Superior temporal gyrus (tissue), 1 donor: ENCODE measurements around the gene SNTG2.
"Not testable (repeated sequence)": the region's sequence is repeated elsewhere in the genome, so short reads cannot be mapped to it uniquely, and the experiment has no call there.

Experiments used
- DNase-seq: peaks from one replicate; pipeline ENCODE4 v3.0.0-alpha.2; 2016; ENCODE audit errors: extremely low spot score

The SNTG2 gene

DNA sequence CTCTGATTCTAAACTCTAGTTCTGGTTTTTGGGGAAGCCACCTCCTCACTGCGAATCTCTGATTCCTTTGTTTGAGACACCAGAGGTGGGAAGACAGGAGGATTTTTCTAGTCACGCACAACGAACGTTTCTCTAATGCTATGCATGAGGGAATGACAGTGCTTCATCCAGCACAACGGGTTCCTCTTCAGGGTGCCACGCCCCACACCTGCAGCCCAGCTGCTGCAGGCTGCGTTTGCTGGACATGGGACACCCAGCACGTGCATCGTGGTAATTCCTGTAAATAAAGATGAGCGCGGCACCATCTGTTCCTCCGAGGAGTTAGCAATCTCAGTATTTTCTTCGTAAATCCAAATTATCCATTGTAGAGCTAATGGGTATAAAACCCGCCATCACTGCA, 425.1 kb downstream of the SNTG2 start:
- no peak for DNase-seq

GRCh38 chr2:1377473-1377872, 426.8 kb downstream of the SNTG2 start:
- DNase-seq = no peak

DNA sequence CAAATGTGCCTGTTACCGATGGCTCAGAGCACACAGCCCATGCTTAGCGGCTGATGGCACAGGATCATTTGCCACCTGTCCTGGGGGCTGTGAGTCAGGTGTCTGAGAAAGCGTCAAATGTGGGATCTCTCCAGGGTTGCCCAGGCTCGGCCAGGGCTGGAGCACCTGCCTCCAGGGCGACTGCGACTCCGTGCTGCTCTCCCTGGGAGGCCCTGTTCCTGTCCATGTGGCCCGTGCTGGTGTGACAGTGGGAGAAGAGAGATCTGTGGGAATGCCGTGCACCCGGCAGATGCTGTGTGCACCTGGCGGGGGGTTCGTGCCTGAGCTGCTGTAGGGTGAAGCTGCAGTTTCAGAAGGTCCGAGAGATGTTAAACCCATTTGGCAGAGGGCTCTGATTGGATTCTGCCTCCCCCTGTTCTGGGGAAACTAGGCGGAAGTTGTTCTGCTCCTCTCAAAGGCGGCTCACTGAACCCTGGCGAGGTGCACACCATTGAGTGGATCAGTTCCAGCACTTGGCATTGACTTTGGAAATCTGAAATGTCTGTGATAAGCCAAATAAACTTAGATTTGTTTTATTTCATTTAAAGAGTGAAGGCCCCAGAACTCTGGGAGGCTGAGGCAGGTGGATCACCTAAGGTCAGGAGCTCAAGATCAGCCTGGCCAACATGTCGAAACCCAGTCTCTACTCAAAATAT, 428.0 kb downstream of the SNTG2 start:
- no peak for DNase-seq

DNA sequence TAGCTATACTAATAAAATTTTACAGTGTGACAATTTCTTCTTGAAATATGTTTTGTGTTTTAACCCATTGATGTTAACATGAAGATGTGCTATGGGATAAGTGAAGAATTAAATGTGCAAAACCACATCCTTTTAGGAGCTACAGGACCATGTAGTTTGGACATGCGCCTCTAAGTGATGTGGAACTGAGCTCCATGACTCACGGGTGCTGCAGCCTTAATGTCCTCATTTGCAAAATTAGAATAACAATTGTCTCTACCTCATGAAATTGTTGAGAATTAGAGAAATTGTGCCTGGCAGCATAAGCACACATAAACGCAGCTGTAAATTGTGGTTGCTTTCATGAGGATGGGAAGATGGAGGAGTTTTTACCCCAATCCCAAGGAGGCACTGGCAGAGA, 431.0 kb downstream of the SNTG2 start:
- no peak for DNase-seq

GRCh38 chr2:1387954-1388725, 437.5 kb downstream of the SNTG2 start:
- not testable (repeated sequence) for DNase-seq

DNA sequence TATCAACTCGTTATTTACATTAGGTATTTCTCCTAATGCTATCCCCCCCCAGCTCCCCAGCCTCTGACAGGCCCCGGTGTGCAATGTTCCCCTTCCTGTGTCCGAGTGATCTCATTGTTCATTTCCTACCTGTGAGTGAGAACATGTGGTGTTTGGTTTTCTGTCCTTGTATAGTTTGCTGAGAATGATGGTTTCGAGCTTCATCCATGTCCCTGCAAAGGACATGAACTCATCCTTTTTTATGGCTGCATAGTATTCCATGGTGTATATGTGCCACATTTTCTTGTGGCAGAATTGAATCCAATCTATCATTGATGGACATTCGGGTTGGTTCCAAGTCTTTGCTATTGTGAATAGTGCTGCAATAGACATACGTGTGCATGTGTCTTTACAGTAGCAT, 439.5 kb downstream of the SNTG2 start:
- DNase-seq = not testable (repeated sequence)

DNA sequence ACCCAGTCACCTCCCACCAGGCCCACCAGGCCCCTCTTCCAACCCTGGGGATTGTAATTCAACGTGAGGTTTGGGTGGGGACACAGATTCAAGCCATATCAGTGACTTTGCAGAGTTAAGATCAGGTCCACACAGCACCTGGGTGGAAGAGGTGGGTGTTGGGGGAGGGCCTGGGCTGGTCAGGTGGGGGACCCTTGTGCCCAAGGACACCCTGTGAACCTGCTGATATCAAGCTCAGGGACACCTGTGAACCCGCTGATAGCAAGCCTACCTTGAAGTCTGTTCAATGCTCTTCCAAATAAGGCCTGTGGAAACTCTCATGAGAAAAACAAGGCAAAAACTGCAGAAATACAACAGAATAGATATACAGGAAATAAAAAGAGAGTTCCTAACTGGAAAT, 442.7 kb downstream of the SNTG2 start:
- DNase-seq = no peak

GRCh38 chr2:1394709-1395408, 444.2 kb downstream of the SNTG2 start:
- no peak for DNase-seq

DNA sequence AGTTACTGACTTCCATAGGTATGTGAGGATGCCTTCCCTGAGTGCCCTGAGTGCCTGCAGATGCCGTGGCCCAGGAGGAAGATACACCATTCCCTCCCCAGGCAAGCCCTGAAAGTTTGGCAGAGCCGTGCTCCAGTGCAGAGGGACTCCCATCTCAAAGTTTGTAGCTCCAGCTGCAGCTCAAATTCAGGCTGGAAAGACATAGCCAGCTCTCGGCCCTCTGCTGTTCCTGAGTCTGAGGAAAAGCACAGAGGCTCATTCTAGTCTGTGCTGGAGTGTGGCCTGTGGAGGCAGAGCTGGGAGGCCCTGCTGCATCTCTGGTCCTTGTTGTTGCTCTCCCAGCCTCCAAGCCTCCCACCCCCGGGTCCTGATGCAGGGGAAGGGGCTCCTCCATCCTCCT, 446.7 kb downstream of the SNTG2 start:
- no peak for DNase-seq

DNA sequence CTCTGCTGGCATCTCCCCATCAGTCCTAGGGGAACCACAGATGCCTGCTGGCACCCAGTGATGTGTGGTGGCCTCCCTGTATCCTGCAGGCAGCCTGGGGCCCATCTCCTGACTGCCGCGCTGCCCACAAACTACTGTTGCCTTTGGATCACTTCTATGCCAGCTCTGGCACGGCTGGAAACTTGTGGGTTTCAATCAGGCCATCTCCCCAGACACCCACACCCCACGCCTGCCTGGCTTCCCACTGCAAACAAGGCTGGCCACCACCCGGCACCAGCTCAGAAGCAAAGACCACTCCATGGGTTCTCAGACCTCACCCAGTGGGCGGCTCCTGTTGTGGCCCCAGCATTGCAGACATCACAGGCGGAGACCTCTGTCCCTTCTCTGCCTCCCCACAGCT, 447.5 kb downstream of the SNTG2 start:
- DNase-seq = no peak

DNA sequence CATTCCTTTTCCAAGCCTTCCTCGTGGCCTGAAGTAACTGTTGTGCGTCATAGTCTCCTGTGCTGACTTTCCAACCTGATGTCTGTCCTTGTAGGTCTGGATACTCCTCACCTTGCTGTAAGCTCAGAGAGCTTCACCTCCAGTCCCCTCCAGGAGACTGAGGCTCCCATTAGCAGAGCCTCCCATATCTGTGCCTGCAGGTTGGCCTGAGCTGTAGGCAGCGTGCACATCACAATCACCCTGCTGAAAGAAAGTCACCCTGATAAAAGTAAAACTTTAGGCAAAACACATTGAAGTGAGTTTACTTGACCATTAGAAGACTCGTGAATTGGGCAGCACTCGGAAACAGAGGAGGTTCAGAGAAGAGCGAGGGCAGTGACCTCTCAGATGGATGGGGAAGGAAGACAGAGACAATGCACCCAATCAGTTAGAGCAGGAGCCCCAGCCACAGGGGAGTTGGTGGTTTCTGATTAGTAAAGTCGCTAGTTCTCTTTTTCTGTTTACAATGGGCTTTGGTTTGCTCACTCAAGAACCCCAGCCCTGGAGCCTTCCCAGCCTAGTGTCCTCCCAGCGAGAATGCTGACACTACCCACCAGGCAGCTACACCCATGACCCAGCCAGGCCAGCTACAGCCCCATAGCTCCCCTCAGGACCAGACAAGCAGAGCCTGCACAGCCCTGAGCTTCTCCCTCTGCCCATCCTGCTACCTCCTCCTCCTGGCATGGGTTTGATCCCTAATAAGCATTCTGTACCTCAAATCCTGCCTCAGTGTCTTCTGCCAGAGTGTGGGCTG, 450.5 kb downstream of the SNTG2 start:
- DNase-seq = no peak

GRCh38 chr2:1402064-1402463, 451.4 kb downstream of the SNTG2 start:
- DNase-seq = no peak

GRCh38 chr2:1403565-1403964, 452.9 kb downstream of the SNTG2 start:
- DNase-seq = no peak

GRCh38 chr2:1405124-1405523, 454.5 kb downstream of the SNTG2 start:
- no peak for DNase-seq

- no peak for DNase-seq
Observed at GRCh38 chr2:1405967-1406366, 455.3 kb downstream of the SNTG2 start.

DNA sequence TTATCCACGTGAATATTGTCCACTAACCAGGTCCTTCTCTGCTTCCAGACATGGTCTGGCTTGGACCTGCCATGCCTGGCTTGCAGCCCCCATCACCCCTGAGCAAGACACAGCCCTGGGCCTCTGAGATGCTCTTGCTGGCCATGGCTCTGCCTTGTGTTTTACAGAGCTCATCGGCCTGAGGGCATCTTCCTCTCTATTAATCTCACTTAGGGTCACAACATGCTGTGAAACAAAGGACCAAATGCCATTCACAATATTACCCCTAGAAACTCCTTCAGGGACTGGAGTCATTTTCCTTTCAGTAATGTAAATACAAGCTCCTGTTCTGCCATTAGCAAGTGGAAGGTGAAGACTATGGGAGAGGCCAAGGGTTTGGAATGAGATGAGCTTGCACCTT, 455.8 kb downstream of the SNTG2 start:
- DNase-seq = no peak

DNA sequence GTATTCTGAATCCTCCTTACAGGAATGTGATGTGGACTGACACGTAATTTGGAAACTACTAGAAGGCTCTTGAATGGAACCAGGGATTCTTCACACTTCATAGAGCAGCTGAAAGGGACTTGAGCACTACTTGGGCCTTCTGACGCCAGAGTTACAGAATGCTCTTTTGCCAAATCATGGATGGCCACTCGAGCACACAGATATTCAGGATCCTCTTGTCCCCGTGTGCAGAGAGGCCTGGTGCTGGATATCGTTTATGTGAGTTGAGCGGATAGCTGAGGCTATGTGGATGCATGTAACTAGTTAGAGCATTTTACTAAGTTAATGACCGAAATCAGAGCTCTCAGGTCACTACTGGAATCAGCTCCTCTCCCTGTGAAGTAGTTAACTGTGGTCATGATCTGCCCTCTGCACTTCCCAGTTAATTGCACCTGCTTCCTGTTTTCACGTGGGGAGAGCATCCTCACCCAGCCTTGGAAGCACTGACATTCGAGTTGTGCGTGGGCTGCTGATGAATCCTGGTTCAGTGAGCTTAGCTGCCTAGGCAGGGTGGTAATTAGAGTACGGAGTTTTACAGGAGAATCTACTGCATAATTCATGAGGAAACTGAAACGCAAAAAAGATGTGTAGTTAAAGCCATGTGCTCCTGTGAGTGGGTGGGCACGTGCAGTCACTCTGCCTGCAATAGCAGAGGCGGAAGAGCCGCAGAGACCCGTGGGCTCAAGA, 457.5 kb downstream of the SNTG2 start:
- no peak for DNase-seq

GRCh38 chr2:1413156-1413710, 462.6 kb downstream of the SNTG2 start, which contains the start of gene TPO:
Gene TPO, plus strand, starts transcription at chr2:1413463. Its CDS starts 946 bp downstream, at chr2:1414409.
- no peak for DNase-seq

- DNase-seq = no peak
Observed at GRCh38 chr2:1414121-1414520, 463.5 kb downstream of the SNTG2 start.

DNA sequence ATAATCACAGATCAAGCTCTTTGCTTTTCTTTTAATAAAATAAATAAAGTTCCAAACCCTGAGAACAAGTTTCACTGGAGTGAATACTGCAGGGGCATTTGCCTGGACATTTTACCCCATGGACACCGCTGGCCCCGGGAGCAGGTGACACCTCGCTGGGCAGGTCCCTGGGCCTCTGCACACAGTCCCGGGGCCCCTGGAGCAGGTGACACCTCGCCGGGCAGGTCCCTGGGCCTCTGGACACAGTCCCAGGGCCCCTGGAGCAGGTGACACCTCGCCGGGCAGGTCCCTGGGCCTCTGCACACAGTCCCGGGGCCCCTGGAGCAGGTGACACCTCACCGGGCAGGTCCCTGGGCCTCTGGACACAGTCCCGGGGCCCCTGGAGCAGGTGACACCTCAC, 464.3 kb downstream of the SNTG2 start:
- not testable (repeated sequence) for DNase-seq

GRCh38 chr2:1415501-1415900, 464.9 kb downstream of the SNTG2 start:
- no peak for DNase-seq
